Right atrium auricular region (tissue), 2 donors: Measurements from ENCODE around the gene HELZ2. TPM values are rescaled to one million over a fixed set of nuclear protein-coding genes. Genes with fewer than 3 reads are reported as not detected.
"Not testable (repeated sequence)": the region's sequence is repeated elsewhere in the genome, so short reads cannot be mapped to it uniquely, and the experiment has no call there.

Source experiments
- DNase-seq: peaks from one replicate; pipeline ENCODE4 v3.0.0-alpha.2; 2019; ENCODE audit warnings: low spot score
- H3K27ac ChIP-seq, 2 donors: fragments of 200-600 bp; sonication (generic); 1 replicate in 1 of 2; 2 replicates in 1 of 2; pipeline ENCODE4 v1.5.1; 2016 to 2019
- H3K27me3 ChIP-seq, 2 donors: fragments of 200-600 bp; sonication (generic); one replicate each; pipeline versions ENCODE4 v1.5.1 to v1.6.0; 2017 to 2019
- H3K36me3 ChIP-seq: fragments of 200-600 bp; sonication (generic); one replicate; pipeline ENCODE4 v1.5.1; 2016
- H3K4me1 ChIP-seq, 2 donors: fragments of 200-600 bp; sonication (generic); one replicate each; pipeline versions ENCODE4 v1.5.1 to v1.6.0; 2017 to 2019
- H3K4me3 ChIP-seq, 2 donors: fragments of 200-600 bp; sonication (generic); 1 replicate in 1 of 2; 2 replicates in 1 of 2; pipeline ENCODE4 v1.5.1; 2017 to 2019; ENCODE audit warnings: mild to moderate bottlenecking in 1 of 2, moderate library complexity in 1 of 2
- H3K9me3 ChIP-seq, 2 donors: fragments of 200-600 bp; sonication (generic); one replicate each; pipeline ENCODE4 v1.5.1; 2019
- CTCF ChIP-seq, 2 donors: fragments of 200-600 bp; sonication (generic); IDR thresholded peaks; one replicate each; pipeline ENCODE4 v1.5.1; 2019; ENCODE audit warnings: antibody characterized with exemption in 2 of 2
- total RNA-seq, 2 donors: library from RNA; depleted of rRNA; stranded (reverse); fragments of >200 nt; gene quantifications; one replicate each; pipeline ENCODE4 v1.1.0, GENCODE V29; 2016

The HELZ2 gene
- total RNA-seq, 2 donors from 2014 or later = 12.5 to 21.5 TPM

- no peak overlapping the region for H3K27ac ChIP-seq
- H3K27me3 ChIP-seq = no peaks in the 10 kb centered on the region
- H3K36me3 ChIP-seq = peaks cover 30% of the 10 kb centered on the region
- no peak for TF ChIP-seq CTCF (IDR thresholded peaks at IDR 0.05)
- H3K4me1 ChIP-seq = no peaks in the 10 kb centered on the region
- no peaks in the 10 kb centered on the region for H3K9me3 ChIP-seq
- no peak overlapping the region for H3K4me3 ChIP-seq
- DNase-seq = no peak
Measured at GRCh38 chr20:63619086-63619485, 45.0 kb upstream of the HELZ2 start.

GRCh38 chr20:63618291-63618980 lies 44.4 kb upstream of the HELZ2 start:
- no peaks in the 10 kb centered on the region for H3K4me1 ChIP-seq
- H3K27me3 ChIP-seq = no peaks in the 10 kb centered on the region
- no peak overlapping the region for H3K27ac ChIP-seq
- H3K36me3 ChIP-seq = peaks cover 30% of the 10 kb centered on the region
- DNase-seq = no peak
- no peak for TF ChIP-seq CTCF (IDR thresholded peaks at IDR 0.05)
- no peak overlapping the region for H3K4me3 ChIP-seq
- no peaks in the 10 kb centered on the region for H3K9me3 ChIP-seq

GRCh38 chr20:63617876-63618265 lies 43.8 kb upstream of the HELZ2 start:
- H3K4me1 ChIP-seq = no peaks in the 10 kb centered on the region
- no peak overlapping the region for H3K4me3 ChIP-seq
- TF ChIP-seq CTCF (IDR thresholded peaks at IDR 0.05) = no peak
- no peak overlapping the region for H3K27ac ChIP-seq
- DNase-seq = no peak
- H3K36me3 ChIP-seq = peaks cover 30% of the 10 kb centered on the region
- no peaks in the 10 kb centered on the region for H3K9me3 ChIP-seq
- H3K27me3 ChIP-seq = no peaks in the 10 kb centered on the region

GRCh38 chr20:63617092-63617875 lies 43.2 kb upstream of the HELZ2 start:
- no peaks in the 10 kb centered on the region for H3K27me3 ChIP-seq
- peaks cover 30% of the 10 kb centered on the region for H3K36me3 ChIP-seq
- DNase-seq = no peak
- TF ChIP-seq CTCF (IDR thresholded peaks at IDR 0.05) = no peak
- H3K9me3 ChIP-seq = no peaks in the 10 kb centered on the region
- peaks cover 0 to 5% of the 10 kb centered on the region in 2 donors for H3K4me1 ChIP-seq
- no peak overlapping the region for H3K27ac ChIP-seq
- no peak overlapping the region for H3K4me3 ChIP-seq

GRCh38 chr20:63613863-63614594 lies 40.0 kb upstream of the HELZ2 start:
- H3K9me3 ChIP-seq, H3K27me3 ChIP-seq, DNase-seq, H3K27ac ChIP-seq, H3K4me3 ChIP-seq, H3K4me1 ChIP-seq: not testable (repeated sequence)
- peaks cover 28% of the 10 kb centered on the region for H3K36me3 ChIP-seq
- peak in 1 of 2 donors; percentile 58 for TF ChIP-seq CTCF (IDR thresholded peaks at IDR 0.05)
